KMS-11 (cell line): Measurements from ENCODE around the gene MAPK8IP1.

Experiments used
- H2AFZ ChIP-seq: fragments of 200-600 bp; sonication (generic); 2 replicates; pipeline ENCODE4 v1.6.1; 2016; ENCODE audit warnings: antibody characterized with exemption, mixed run types, low read depth
- H3K27ac ChIP-seq: fragments of 200-600 bp; sonication (generic); 2 replicates; pipeline ENCODE4 v1.6.1; 2016; ENCODE audit warnings: mild to moderate bottlenecking, mixed run types
- H3K27me3 ChIP-seq: fragments of 200-600 bp; sonication (generic); 2 replicates; pipeline ENCODE4 v1.6.1; 2017; ENCODE audit warnings: mild to moderate bottlenecking, low read depth, mixed run types, moderate library complexity; ENCODE audit not compliant: insufficient read depth
- H3K36me3 ChIP-seq: fragments of 200-600 bp; sonication (generic); 2 replicates; pipeline ENCODE4 v1.6.1; 2017; ENCODE audit warnings: mild to moderate bottlenecking, mixed run types; ENCODE audit not compliant: insufficient read depth
- H3K4me1 ChIP-seq: fragments of 200-600 bp; sonication (generic); 2 replicates; pipeline ENCODE4 v1.6.1; 2016; ENCODE audit warnings: mild to moderate bottlenecking, low read depth, mixed run types; ENCODE audit not compliant: poor library complexity, severe bottlenecking
- H3K4me2 ChIP-seq: fragments of 200-600 bp; sonication (generic); 2 replicates; pipeline ENCODE4 v1.7.0; 2016; ENCODE audit warnings: mild to moderate bottlenecking, mixed run types
- H3K4me3 ChIP-seq: fragments of 200-600 bp; sonication (generic); IDR thresholded peaks from 2 replicates; pipeline ENCODE4 v1.6.1; 2017; ENCODE audit warnings: low read depth, low read length, mixed read lengths; ENCODE audit not compliant: insufficient read depth
- H3K79me2 ChIP-seq: fragments of 200-600 bp; sonication (generic); 2 replicates; pipeline ENCODE4 v1.6.1; 2016; ENCODE audit warnings: low read depth, mixed run types; ENCODE audit not compliant: insufficient read depth
- H3K9ac ChIP-seq: fragments of 200-600 bp; sonication (generic); 2 replicates; pipeline ENCODE4 v1.6.1; 2016; ENCODE audit warnings: mild to moderate bottlenecking, mixed run types
- H4K20me1 ChIP-seq: fragments of 200-600 bp; sonication (generic); 2 replicates; pipeline ENCODE4 v1.6.1; 2016; ENCODE audit warnings: mild to moderate bottlenecking, mixed run types; ENCODE audit not compliant: insufficient read depth
- TF ChIP-seq, protein P1 (sequence below): fragments of 200-600 bp; sonication (generic); conservative IDR thresholded peaks from 2 replicates; pipeline ENCODE4 v1.6.1; 2017; ENCODE audit warnings: low read depth, mild to moderate bottlenecking, antibody characterized with exemption, low read length, moderate library complexity, mixed read lengths

MAPK8IP1 gene

DNA sequence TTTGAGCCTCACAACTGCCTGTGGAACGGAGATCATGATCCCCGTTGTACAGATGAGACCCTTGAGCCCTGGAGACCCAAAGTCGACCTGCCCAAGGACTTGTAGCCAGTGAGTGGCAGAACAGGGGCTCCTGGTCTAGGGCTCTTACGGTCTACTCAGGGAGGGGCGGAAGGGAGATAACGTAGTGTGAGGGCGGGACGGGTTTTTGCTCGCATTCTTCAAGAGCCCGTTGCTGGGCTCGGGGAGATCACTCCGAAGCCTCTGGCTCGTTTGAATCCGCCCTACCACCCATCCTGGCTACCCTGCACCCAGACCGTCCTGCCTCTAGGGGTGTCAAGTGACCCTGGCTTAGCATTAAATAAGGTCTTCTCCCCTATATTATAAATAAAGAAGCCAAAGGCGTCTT, 37.5 kb upstream of the MAPK8IP1 start:
- H3K4me1 ChIP-seq, result peaks cover 58% of the 10 kb centered on the region
- peak overlapping the region; percentile 77; the same call in 1 of the 2 replicates for H2AFZ ChIP-seq
- no peaks in the 10 kb centered on the region for H3K27me3 ChIP-seq
- peak overlapping the region; percentile 56 for H3K27ac ChIP-seq
- H3K36me3 ChIP-seq, result no peaks in the 10 kb centered on the region
- peaks cover 36% of the 10 kb centered on the region; the same call in 1 of the 2 replicates for H3K79me2 ChIP-seq
- peak overlapping the region; percentile 91 for H3K4me2 ChIP-seq
- no peaks in the 10 kb centered on the region for H4K20me1 ChIP-seq
- H3K4me3 ChIP-seq, result no peak overlapping the region
- peak overlapping the region; percentile 86 for H3K9ac ChIP-seq
- TF ChIP-seq, protein P1, sequence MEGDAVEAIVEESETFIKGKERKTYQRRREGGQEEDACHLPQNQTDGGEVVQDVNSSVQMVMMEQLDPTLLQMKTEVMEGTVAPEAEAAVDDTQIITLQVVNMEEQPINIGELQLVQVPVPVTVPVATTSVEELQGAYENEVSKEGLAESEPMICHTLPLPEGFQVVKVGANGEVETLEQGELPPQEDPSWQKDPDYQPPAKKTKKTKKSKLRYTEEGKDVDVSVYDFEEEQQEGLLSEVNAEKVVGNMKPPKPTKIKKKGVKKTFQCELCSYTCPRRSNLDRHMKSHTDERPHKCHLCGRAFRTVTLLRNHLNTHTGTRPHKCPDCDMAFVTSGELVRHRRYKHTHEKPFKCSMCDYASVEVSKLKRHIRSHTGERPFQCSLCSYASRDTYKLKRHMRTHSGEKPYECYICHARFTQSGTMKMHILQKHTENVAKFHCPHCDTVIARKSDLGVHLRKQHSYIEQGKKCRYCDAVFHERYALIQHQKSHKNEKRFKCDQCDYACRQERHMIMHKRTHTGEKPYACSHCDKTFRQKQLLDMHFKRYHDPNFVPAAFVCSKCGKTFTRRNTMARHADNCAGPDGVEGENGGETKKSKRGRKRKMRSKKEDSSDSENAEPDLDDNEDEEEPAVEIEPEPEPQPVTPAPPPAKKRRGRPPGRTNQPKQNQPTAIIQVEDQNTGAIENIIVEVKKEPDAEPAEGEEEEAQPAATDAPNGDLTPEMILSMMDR, result 0 out of 2 replicates have a peak, but pooled peaks have one; percentile 17

DNA sequence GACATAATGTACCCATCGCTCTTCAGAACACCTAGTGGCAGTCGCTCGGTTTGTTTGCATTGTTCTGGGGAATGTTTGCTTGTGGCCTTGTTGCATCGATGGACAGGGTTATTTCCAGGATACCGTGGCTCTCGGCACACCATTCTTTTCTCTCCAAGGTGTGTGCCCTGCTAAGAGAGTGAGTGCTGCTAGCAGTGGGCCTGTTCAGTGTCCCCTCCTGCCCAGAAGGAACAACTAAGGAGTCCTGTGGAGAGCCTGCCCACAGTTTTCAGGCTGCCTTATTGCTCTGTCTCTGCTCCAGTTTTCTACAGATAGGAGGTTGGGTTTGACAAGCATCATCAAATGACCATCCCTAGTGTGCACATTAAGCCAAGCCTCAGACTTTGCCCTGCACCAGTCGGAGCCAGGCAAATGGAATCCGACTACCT, 36.8 kb upstream of the MAPK8IP1 start:
- no peak overlapping the region for H2AFZ ChIP-seq
- H3K79me2 ChIP-seq, result peaks cover 41% of the 10 kb centered on the region; the same call in 1 of the 2 replicates
- no peak overlapping the region; the same call in 1 of the 2 replicates for H3K9ac ChIP-seq
- no peaks in the 10 kb centered on the region for H4K20me1 ChIP-seq
- no peaks in the 10 kb centered on the region for H3K27me3 ChIP-seq
- H3K27ac ChIP-seq, result no peak overlapping the region
- no peak overlapping the region for H3K4me3 ChIP-seq
- TF ChIP-seq, protein P1, result no peak
- peaks cover 58% of the 10 kb centered on the region for H3K4me1 ChIP-seq
- H3K4me2 ChIP-seq, result peak overlapping the region; percentile 91
- no peaks in the 10 kb centered on the region for H3K36me3 ChIP-seq

DNA sequence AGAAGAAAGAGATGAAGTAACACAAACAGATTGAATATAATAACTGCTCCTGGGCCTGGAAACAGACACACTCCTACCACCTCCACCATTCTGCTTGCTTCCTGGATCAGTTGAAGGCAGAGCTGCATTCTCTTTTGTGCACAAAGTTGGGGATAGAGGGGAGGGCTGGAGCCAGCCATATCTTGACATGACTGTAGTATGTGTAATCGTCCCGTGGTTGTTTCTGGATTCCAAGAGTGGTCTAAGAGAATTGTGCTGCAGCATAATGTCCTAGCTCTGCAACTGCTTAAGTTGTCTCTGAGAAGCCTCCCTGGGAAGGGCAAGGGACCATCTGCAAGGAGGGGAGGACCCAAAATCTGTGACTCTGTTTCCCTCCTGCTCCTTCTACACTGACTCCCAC, 35.0 kb upstream of the MAPK8IP1 start:
- Histone ChIP-seq H3K36me3 (no peaks in the 10 kb centered on the region), H3K4me3 (no peak overlapping the region), H3K79me2 (peaks cover 54% of the 10 kb centered on the region; the same call in 1 of the 2 replicates), H2AFZ (no peak overlapping the region), H3K4me1 (peaks cover 58% of the 10 kb centered on the region), H3K4me2 (no peak overlapping the region), H3K27ac (no peak overlapping the region), H3K9ac (no peak overlapping the region), H4K20me1 (no peaks in the 10 kb centered on the region), H3K27me3 (no peaks in the 10 kb centered on the region)
- TF ChIP-seq, protein P1, result no peak

DNA sequence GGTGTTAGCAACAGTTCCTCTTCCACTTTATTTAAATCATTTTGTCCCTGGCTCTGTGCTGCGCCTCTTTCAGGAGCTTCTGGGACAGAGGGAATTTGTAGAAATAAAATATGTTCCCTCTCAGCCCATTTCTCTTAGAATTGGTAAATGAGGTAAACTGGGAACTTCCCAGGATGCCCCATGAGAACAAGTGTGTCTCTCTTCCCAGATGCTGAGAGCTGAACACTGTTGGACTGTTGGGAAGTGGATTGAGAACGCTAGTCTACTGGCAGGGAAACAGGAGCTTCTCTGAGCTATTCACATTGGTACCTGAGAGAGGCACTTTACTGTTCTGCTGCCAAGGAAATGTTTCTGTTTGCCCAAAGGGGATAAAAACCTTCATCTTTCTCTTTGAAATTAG, 34.2 kb upstream of the MAPK8IP1 start:
- Histone ChIP-seq H3K9ac (no peak overlapping the region), H3K36me3 (no peaks in the 10 kb centered on the region), H3K4me3 (no peak overlapping the region), H4K20me1 (no peaks in the 10 kb centered on the region), H3K4me1 (peaks cover 57% of the 10 kb centered on the region), H3K27ac (no peak overlapping the region), H2AFZ (no peak overlapping the region), H3K4me2 (peak overlapping the region; percentile 15; the same call in 1 of the 2 replicates), H3K27me3 (no peaks in the 10 kb centered on the region), H3K79me2 (peaks cover 54% of the 10 kb centered on the region; the same call in 1 of the 2 replicates)
- TF ChIP-seq, protein P1, result no peak
